HG03066 (cell line): Measurements from ENCODE around the gene LRRK1.

Experiments
- ATAC-seq: cut with Tn5 transposase; IDR thresholded peaks from one replicate; pipeline ENCODE4 v1.9.1; 2021; ENCODE audit warnings: low read depth; ENCODE audit not compliant: unreplicated experiment

The LRRK1 gene

GRCh38 chr15:100931143-100931890 is 12.2 kb downstream of the LRRK1 start:
- ATAC-seq = peak; percentile 45

GRCh38 chr15:100932676-100933348 is 13.7 kb downstream of the LRRK1 start:
- ATAC-seq = no peak

GRCh38 chr15:100934166-100934565 is 15.0 kb downstream of the LRRK1 start:
- no peak for ATAC-seq

GRCh38 chr15:100934726-100935125 is 15.6 kb downstream of the LRRK1 start:
- ATAC-seq = no peak

- no peak for ATAC-seq
Observed at GRCh38 chr15:100937171-100937570, 18.0 kb downstream of the LRRK1 start.

- ATAC-seq = no peak
Observed at GRCh38 chr15:100939791-100940190, 20.6 kb downstream of the LRRK1 start.

GRCh38 chr15:100940767-100941379 is 21.7 kb downstream of the LRRK1 start:
- peak; percentile 80 for ATAC-seq

GRCh38 chr15:100941536-100941935 is 22.4 kb downstream of the LRRK1 start:
- ATAC-seq = peak; percentile 50

GRCh38 chr15:100942656-100943425 is 23.7 kb downstream of the LRRK1 start:
- ATAC-seq = no peak

- no peak for ATAC-seq
Observed at GRCh38 chr15:100944244-100944895, 25.2 kb downstream of the LRRK1 start.

- no peak for ATAC-seq
Observed at GRCh38 chr15:100944986-100945385, 25.8 kb downstream of the LRRK1 start.

GRCh38 chr15:100947760-100948429 is 28.7 kb downstream of the LRRK1 start:
- ATAC-seq = no peak

- no peak for ATAC-seq
Observed at GRCh38 chr15:100948430-100948762, 29.2 kb downstream of the LRRK1 start.

- no peak for ATAC-seq
Observed at GRCh38 chr15:100949691-100950090, 30.5 kb downstream of the LRRK1 start.

GRCh38 chr15:100951965-100952364 is 32.8 kb downstream of the LRRK1 start:
- no peak for ATAC-seq

- ATAC-seq = no peak
Observed at GRCh38 chr15:100952566-100952965, 33.4 kb downstream of the LRRK1 start.

- no peak for ATAC-seq
Observed at GRCh38 chr15:100958326-100959065, 39.3 kb downstream of the LRRK1 start.

GRCh38 chr15:100959066-100960050 is 40.2 kb downstream of the LRRK1 start:
- no peak for ATAC-seq
